ENCODE data around the gene HSPB9.

Gene HSPB9

DNA sequence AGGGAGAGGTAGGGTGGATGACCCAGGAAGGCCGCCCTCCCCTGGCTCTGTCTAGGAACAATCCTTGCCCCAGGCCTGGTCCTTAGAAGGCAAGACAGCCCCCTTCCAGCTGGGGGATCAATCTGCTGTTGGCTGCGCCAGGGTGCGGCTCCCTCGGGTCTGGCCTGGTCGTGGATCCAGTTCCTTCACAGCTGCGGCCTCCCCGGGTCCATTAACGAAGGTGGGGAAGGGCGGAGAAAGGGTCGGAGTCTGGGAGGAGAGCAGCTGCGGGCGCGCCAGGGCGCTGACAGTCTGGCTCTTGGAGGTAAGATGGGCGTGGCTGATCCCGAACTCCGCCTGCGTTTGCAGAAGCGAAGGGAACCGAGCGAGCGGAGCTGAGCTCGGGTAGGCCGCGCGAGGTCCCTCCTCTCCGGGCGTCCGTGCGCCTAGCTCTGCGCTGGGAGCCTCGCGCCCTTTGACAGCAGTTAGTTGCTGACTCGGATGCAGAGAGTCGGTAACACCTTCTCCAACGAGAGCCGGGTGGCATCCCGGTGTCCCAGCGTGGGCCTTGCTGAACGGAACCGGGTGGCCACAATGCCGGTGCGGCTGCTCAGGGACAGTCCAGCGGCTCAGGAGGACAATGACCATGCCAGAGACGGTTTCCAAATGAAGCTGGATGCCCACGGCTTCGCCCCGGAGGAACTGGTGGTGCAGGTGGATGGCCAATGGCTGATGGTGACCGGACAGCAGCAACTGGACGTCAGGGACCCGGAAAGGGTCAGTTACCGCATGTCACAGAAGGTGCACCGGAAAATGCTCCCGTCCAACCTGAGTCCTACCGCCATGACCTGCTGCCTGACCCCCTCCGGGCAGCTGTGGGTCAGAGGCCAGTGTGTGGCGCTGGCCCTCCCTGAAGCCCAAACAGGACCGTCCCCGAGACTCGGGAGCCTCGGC, at the start of gene HSPB9:
HSPB9 (plus strand) TSS at position 434 of the 933 bp plus-strand sequence; CDS start at position 481, 47 bp downstream.
- no peak for DNase-seq

- DNase-seq: no peak
Measured at GRCh38 chr17:42075789-42076188, 46.8 kb upstream of the HSPB9 start.

DNA sequence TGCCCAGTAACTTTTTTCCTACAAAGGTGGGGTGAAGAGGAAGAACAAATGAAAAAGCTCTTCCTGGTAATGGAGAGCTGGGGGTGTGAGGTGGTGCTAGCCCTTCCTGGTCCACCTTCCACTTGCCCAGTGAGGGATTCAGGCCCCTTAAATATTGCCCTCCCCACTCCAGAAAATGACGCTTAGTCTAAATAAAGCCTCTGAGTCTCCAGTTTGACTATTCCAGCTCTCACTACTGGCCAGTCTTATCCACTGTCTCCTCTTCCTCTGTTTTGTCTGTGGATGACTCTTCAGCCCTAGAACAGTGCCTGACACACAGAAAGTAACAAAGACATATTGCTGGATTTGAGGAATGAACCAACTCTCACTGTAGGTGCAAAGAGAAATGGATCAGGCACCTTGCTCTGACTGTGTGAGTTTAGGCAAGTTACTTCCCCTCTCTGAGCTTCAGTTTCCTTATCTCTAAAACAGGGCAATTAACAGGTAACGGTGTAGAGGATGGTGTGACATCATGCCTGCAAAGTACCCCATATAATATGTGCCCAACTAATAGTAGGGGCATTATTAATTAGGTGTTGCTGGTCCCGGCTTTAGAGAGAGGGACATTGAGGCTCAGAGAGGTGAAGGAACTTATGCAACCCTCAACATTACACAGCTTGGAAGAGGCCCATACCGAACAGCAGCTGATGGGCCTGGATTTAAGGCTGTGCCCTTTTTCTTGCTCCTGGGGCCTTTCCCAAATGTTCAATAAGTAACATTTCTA, 45.6 kb upstream of the HSPB9 start:
- DNase-seq: no peak

DNA sequence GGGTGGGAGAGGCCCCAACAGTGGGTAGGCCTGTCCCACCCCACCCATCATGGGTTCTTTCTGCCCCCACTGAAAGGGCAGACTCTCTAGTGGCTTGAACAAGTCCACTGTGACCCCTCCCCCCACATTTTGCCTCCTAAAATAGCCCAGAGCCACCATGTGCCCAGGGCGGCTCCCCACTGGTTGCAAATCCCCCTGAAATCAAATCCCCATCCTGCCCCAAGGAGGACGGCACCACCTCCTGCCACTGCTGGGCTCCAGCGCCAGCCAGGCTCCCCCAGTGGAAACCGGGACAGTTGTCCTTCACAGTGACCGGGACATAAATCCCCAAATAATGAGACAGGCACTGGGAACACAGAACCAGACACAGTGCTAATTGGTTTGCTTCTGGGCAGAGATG, 44.8 kb upstream of the HSPB9 start:
- no peak for DNase-seq

GRCh38 chr17:42078396-42079043, 44.1 kb upstream of the HSPB9 start:
- DNase-seq: no peak

- DNase-seq: no peak
Measured at GRCh38 chr17:42079541-42079940, 43.1 kb upstream of the HSPB9 start.

GRCh38 chr17:42081516-42082129, 41.0 kb upstream of the HSPB9 start:
- no peak for DNase-seq

- no peak for DNase-seq
Measured at GRCh38 chr17:42087042-42087701, 35.4 kb upstream of the HSPB9 start.

DNA sequence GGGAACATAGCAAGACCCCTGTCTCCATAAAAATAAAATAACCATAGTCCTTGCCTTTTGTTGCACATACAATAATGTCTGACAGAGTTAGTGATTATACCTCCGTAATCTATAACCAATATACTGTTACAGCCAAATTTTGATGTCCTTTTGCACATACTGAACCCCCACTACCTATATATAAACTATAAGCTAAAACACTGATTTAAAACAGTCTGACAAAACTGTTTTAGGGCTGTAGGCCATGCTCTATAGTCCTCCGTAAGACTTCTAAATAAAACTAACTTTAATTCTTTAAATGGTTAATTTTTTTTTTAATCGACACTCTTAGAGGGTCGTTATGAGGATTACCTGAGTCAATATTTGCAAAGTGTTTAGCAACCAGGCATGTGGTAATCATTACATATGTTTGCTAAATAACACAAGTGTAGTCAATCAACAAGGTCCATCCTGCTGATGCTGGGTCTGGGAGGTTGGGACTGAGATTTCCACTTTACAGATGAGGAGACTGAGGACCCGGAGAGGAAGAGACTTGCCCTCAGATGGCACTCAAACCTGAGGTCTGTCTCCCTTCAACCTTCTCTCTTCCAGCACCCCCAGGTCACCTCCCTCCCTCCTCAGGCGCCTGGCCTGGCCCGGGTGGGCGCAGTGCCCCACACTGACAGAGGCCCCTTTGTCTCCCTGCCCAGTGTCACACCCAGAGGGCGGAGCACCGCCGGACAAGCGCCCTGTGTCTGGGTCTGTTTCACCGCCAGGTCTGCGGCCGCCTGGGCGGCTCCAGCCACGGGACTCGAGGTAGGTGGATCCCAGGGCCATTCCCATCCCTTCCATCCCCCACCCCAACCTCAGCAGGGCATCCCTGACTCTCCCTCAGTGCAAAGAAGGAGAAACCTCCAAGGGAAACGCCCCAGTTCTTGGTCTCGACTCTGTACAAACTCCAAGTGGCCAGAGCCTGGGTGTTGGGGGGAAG, 34.6 kb upstream of the HSPB9 start:
- DNase-seq: no peak

- DNase-seq: no peak
Measured at GRCh38 chr17:42088736-42089135, 33.9 kb upstream of the HSPB9 start.

GRCh38 chr17:42090964-42091790, 31.4 kb upstream of the HSPB9 start:
- no peak for DNase-seq

DNA sequence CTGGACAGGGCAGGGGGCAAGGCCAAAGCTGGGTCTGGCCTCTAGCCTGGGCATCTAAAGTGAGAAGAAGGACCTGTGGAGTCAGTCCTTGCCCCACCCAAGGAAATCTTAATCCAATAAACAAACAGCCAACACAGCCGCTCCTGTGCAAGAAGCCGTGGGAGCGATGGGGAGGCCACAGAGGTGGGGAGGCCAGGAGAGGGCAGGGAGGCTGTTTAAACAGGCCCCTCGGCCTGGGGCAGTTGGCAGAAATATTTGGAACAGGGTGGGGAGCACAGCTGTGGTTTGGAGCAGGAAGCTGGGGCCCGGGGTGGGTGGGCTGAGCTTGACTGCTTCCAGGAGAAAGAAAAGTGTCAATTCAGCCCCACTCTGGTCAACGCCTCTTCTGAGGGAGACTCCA, 29.7 kb upstream of the HSPB9 start:
- DNase-seq: no peak

DNA sequence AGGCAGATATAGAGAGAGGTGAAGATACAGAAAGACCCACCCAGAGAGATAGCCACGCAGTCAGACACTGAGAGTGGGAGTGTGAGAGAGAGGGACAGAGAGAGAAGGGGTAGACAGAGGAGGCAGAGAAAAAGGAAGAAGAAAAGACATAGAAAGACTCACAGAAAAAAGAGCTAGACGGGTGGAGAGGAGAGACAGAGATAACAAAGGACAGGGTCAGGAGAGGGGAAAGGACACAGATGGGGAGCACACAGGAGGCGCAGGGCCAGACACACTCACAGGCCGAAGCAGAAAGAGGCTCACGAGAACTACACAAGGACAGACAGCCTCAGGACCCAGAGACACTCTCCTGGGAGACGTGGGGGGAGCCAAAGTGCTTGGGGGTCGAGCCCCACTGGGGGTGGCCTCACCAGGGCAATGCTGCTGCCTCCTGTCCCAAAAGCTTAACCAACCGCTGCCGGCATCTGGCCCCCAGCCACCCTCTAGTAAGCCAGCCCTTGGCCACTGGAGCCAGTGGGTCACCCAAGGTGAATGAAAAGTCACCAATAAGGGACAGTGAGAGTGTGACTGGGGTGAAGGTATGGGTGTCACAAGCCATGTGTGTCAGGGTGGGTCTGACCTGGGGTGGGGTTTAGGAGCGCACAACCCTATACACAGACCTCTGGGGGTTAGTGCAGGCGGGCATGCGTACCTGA, 28.1 kb upstream of the HSPB9 start:
- no peak for DNase-seq

- no peak for DNase-seq
Measured at GRCh38 chr17:42096360-42097111, 26.1 kb upstream of the HSPB9 start.

DNA sequence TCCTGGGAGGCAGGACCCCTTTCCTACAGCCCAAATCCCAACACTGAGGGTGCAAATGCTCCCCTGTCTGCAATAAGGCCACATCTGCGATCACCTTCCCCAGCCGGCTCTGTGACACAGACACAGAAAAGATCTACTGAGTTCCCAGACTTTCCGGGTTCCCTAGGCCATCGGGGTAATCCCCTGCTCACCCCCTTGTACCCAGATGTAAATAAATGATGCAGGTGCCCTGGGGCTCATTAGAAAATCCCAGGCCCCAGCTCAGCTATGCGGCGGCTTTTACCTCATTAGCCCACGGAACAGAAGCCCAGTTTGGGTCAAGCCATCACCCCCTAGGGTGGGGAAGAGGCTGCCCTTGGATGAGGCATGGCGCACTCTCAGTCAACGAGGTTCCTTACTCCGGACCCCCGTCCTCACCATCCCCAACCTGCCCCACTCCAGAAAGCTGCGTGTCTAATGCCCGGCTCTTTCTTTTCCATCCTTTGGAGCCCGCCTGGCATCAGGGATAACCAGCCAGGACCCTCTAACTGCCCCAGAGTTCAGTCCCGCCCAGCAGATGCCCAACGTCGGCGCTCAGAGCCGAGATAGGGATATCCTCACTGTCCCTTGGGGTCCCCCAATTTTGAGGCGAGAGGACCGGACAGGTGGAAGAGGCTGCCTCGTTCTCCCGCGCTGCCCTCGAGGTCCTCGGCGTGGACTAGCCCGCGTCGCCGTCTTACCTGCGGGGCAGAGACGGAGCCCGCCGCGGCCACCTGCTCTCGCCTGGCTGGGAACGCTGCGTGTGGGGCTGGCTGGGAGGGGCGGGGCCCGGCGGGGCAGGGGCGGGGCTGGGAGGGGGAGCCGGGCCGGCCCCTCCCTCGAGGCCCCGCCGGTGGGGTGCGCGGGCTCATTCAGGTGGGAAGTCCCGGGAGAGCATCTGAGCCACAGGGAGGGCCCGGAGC, 24.6 kb upstream of the HSPB9 start, which contains the start of gene ZNF385C:
ZNF385C (minus strand) TSS at position 783 of the 941 bp plus-strand sequence. CDS start 35,417 bp downstream, outside the sequence.
- no peak for DNase-seq

DNA sequence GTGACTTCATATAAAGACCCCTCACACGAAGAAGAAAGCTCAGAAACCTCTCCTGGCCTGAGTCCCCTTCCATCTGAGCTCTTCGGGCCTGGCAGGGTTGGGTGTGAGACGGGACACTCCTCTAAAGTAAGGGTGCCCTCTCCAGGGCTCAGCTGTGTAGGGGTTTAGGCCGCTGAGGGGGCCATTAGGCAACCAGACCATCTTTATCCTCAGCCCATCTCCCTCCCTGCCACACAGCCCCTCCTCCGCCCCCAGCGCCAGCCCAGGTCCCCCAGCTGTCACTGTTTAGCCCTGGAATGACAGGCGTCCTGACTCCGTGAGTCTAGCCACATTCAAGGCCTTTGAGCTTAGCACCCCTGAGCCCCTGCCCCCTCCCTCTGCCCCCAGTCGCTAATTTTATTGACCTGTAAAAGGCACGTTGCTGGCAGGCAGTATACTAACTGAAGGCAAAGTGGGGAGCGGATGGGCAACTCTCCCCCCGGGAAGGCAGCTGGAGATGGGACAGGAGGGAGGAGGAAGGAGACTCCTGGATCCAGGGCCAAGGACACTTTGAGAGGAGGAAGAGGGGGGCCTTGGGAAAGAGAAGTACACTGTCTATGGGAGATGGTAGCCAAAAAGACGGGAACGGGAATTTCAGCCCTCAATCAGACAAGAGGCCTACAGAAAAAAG, 23.7 kb upstream of the HSPB9 start:
- no peak for DNase-seq
